ENCODE results near the gene CDK10. TPM values are rescaled to one million over a fixed set of nuclear protein-coding genes. Genes with fewer than 3 reads are reported as not detected.

The CDK10 gene
- total RNA-seq, 1 experiment from 2014 or later = 98.0 TPM

GRCh38 chr16:89739383-89739782 lies 52.9 kb downstream of the CDK10 start:
- CTCF ChIA-PET = no interaction called here
- H3K9me3 ChIP-seq (ENCODE audit: low read depth, low read length, poor library complexity, severe bottlenecking) = no peaks in the 10 kb centered on the region
- intact Hi-C loops (cut with micrococcal nuclease; ENCODE audit: unreplicated experiment) = no loop called here
- no peak overlapping the region for H3K4me3 ChIP-seq (ENCODE audit: low read depth, low read length, poor library complexity, severe bottlenecking)
- H3K36me3 ChIP-seq (ENCODE audit: insufficient read depth, low read length, poor library complexity, severe bottlenecking) = peaks cover 87% of the 10 kb centered on the region
- DNase-seq (ENCODE audit: low spot score) = no peak
- BruUV-seq (replicated peaks) = no TSS peak
- H3K27ac ChIP-seq (ENCODE audit: low read depth, low read length, poor library complexity, severe bottlenecking) = no peak overlapping the region
- H3K27me3 ChIP-seq (replicated peaks; ENCODE audit: insufficient read depth, low read depth, low read length, poor library complexity) = no peaks in the 10 kb centered on the region
- POLR2A ChIA-PET (ENCODE audit: low non-redundant PET) = no interaction called here
- no peaks in the 10 kb centered on the region for H3K4me1 ChIP-seq (ENCODE audit: insufficient read depth, low read length, poor library complexity, severe bottlenecking)
- no peak for TF ChIP-seq EZH2 (IDR thresholded peaks at IDR 0.05; ENCODE audit: borderline replicate concordance, low read depth, low read length, poor library complexity, severe bottlenecking)
- no peak for TF ChIP-seq CTCF (conservative IDR thresholded peaks at IDR 0.05; ENCODE audit: low read depth, low read length)

GRCh38 chr16:89741342-89742014 lies 55.0 kb downstream of the CDK10 start:
- ChIA-PET CTCF (no interaction called here), POLR2A (ENCODE audit: low non-redundant PET) (no interaction called here)
- H3K27me3 ChIP-seq (replicated peaks; ENCODE audit: insufficient read depth, low read depth, low read length, poor library complexity) = no peaks in the 10 kb centered on the region
- peak overlapping the region; percentile 4 for H3K27ac ChIP-seq (ENCODE audit: low read depth, low read length, poor library complexity, severe bottlenecking)
- no peak overlapping the region for H3K4me3 ChIP-seq (ENCODE audit: low read depth, low read length, poor library complexity, severe bottlenecking)
- intact Hi-C loops (cut with micrococcal nuclease; ENCODE audit: unreplicated experiment) = no loop called here
- BruUV-seq (replicated peaks) = no TSS peak
- TF ChIP-seq CTCF (conservative IDR thresholded peaks at IDR 0.05; ENCODE audit: low read depth, low read length) (no peak), EZH2 (IDR thresholded peaks at IDR 0.05; ENCODE audit: borderline replicate concordance, low read depth, low read length, poor library complexity, severe bottlenecking) (no peak)
- H3K4me1 ChIP-seq (ENCODE audit: insufficient read depth, low read length, poor library complexity, severe bottlenecking) = no peaks in the 10 kb centered on the region
- DNase-seq (ENCODE audit: low spot score) = no peak
- peaks cover 83% of the 10 kb centered on the region for H3K36me3 ChIP-seq (ENCODE audit: insufficient read depth, low read length, poor library complexity, severe bottlenecking)
- no peaks in the 10 kb centered on the region for H3K9me3 ChIP-seq (ENCODE audit: low read depth, low read length, poor library complexity, severe bottlenecking)

GRCh38 chr16:89742948-89743347 lies 56.5 kb downstream of the CDK10 start:
- no TSS peak for BruUV-seq (replicated peaks)
- peak overlapping the region; percentile 50 for H3K27ac ChIP-seq (ENCODE audit: low read depth, low read length, poor library complexity, severe bottlenecking)
- intact Hi-C loops (cut with micrococcal nuclease; ENCODE audit: unreplicated experiment) = no loop called here
- ChIA-PET POLR2A (ENCODE audit: low non-redundant PET) (no interaction called here), CTCF (no interaction called here)
- DNase-seq (ENCODE audit: low spot score) = no peak
- H3K4me3 ChIP-seq (ENCODE audit: low read depth, low read length, poor library complexity, severe bottlenecking) = no peak overlapping the region
- no peaks in the 10 kb centered on the region for H3K27me3 ChIP-seq (replicated peaks; ENCODE audit: insufficient read depth, low read depth, low read length, poor library complexity)
- H3K36me3 ChIP-seq (ENCODE audit: insufficient read depth, low read length, poor library complexity, severe bottlenecking) = peaks cover 80% of the 10 kb centered on the region
- no peaks in the 10 kb centered on the region for H3K4me1 ChIP-seq (ENCODE audit: insufficient read depth, low read length, poor library complexity, severe bottlenecking)
- TF ChIP-seq EZH2 (IDR thresholded peaks at IDR 0.05; ENCODE audit: borderline replicate concordance, low read depth, low read length, poor library complexity, severe bottlenecking) = no peak
- TF ChIP-seq CTCF (conservative IDR thresholded peaks at IDR 0.05; ENCODE audit: low read depth, low read length) = no peak
- no peaks in the 10 kb centered on the region for H3K9me3 ChIP-seq (ENCODE audit: low read depth, low read length, poor library complexity, severe bottlenecking)

All from A673 (cell line).